SU-DHL-6 (cell line): ENCODE results near the gene HINT2.

ENCODE experiments used
- EZH2phosphoT487 ChIP-seq: fragments of 200-600 bp; sonication (generic), shearing (Covaris generic); conservative IDR thresholded peaks from 2 replicates; pipeline ENCODE4 v1.6.1; 2018; ENCODE audit warnings: mild to moderate bottlenecking, antibody characterized with exemption, low read length, moderate library complexity, mixed read lengths
- TF ChIP-seq, protein P1 (sequence below): fragments of 200-600 bp; sonication (generic); IDR thresholded peaks from one replicate; pipeline ENCODE4 v1.5.1; 2017; ENCODE audit warnings: antibody characterized with exemption, mild to moderate bottlenecking, low read length, moderate library complexity; ENCODE audit not compliant: insufficient read depth, poor library complexity, severe bottlenecking

GRCh38 chr9:35816708-35817107 is 1.9 kb upstream of the HINT2 start:
- TF ChIP-seq, protein P1, sequence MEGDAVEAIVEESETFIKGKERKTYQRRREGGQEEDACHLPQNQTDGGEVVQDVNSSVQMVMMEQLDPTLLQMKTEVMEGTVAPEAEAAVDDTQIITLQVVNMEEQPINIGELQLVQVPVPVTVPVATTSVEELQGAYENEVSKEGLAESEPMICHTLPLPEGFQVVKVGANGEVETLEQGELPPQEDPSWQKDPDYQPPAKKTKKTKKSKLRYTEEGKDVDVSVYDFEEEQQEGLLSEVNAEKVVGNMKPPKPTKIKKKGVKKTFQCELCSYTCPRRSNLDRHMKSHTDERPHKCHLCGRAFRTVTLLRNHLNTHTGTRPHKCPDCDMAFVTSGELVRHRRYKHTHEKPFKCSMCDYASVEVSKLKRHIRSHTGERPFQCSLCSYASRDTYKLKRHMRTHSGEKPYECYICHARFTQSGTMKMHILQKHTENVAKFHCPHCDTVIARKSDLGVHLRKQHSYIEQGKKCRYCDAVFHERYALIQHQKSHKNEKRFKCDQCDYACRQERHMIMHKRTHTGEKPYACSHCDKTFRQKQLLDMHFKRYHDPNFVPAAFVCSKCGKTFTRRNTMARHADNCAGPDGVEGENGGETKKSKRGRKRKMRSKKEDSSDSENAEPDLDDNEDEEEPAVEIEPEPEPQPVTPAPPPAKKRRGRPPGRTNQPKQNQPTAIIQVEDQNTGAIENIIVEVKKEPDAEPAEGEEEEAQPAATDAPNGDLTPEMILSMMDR: no peak
- TF ChIP-seq EZH2phosphoT487: no peak
